Activated CD8-positive, alpha-beta T cell treated with anti-CD3 and anti-CD28 coated beads for 36 hours (primary cell): Measurements from ENCODE around the gene TXK. TPM values are rescaled to one million over a fixed set of nuclear protein-coding genes. Genes with fewer than 3 reads are reported as not detected.

Source experiments
- ATAC-seq: fragments of 200-7000 bp; cut with Tn5 transposase; one replicate; pipeline ENCODE4 v1.10.0; 2021; ENCODE audit warnings: mild to moderate bottlenecking, moderate library complexity
- CTCF ChIA-PET: fragments of 350-600 bp; sonication (Branson Sonifier 250); formaldehyde crosslinking; loops from one replicate; lab custom pipeline; 2021; ENCODE audit warnings: antibody characterized with exemption; lab: Charles Lee
- POLR2A ChIA-PET: fragments of 350-600 bp; sonication (Branson Sonifier 250); formaldehyde crosslinking; loops from one replicate; lab custom pipeline; 2021; ENCODE audit warnings: antibody characterized with exemption; lab: Charles Lee
- DNase-seq: peaks from one replicate; pipeline ENCODE4 v3.0.0-alpha.2; 2020
- H3K27ac Mint-ChIP-seq: one replicate; pipeline ENCODE4 v1.8.0; 2021; ENCODE audit warnings: mild to moderate bottlenecking, mixed read lengths
- H3K27me3 Mint-ChIP-seq: one replicate; pipeline ENCODE4 v1.8.0; 2021; ENCODE audit warnings: mixed read lengths
- H3K36me3 Mint-ChIP-seq: one replicate; pipeline ENCODE4 v1.8.0; 2021; ENCODE audit warnings: low read depth, mixed read lengths
- H3K4me1 Mint-ChIP-seq: one replicate; pipeline ENCODE4 v1.8.0; 2021; ENCODE audit warnings: low read depth, mixed read lengths
- H3K4me3 Mint-ChIP-seq: one replicate; pipeline ENCODE4 v1.8.0; 2021; ENCODE audit warnings: mild to moderate bottlenecking, moderate library complexity, mixed read lengths
- H3K9me3 Mint-ChIP-seq: one replicate; pipeline ENCODE4 v1.8.0; 2021; ENCODE audit warnings: mixed read lengths
- CTCF ChIP-seq: fragments of 200-600 bp; IDR thresholded peaks from one replicate; pipeline ENCODE4 v1.8.0; 2022; ENCODE audit warnings: antibody characterized with exemption, mild to moderate bottlenecking
- intact Hi-C: fragments of 100-400 bp; cut with micrococcal nuclease; formaldehyde crosslinking; loops from one replicate; pipeline ENCODE4 v1.10.0; 2022
- total RNA-seq, 2 experiments: library from RNA; stranded (reverse); gene quantifications; one replicate each; pipeline ENCODE4 v1.2.3, GENCODE V29; 2021

The TXK gene
- total RNA-seq, 2 experiments from 2014 or later: 20.6 to 23.5 TPM

- no peak for TF ChIP-seq CTCF
- DNase-seq (no peak), ATAC-seq (no peak)
- Mint-ChIP-seq H3K4me3 (no peak overlapping the region), H3K27ac (no peak overlapping the region), H3K27me3 (no peaks in the 10 kb centered on the region), H3K4me1 (peaks cover 69% of the 10 kb centered on the region), H3K36me3 (peaks cover 15% of the 10 kb centered on the region), H3K9me3 (peaks cover 6% of the 10 kb centered on the region)
- intact Hi-C loops: loop anchor here (2.0 to 5.0 kb wide), 2 partner anchors 14 to 55 kb away; no protein-coding TSS in a partner anchor
- CTCF ChIA-PET: interaction anchor here (0.9 to 9.5 kb wide), 9 partner anchors 8 to 81 kb away, joined by 3 to 90 read pairs (median 10); no protein-coding TSS in a partner anchor
- POLR2A ChIA-PET: interaction anchor here (0.7 to 1.2 kb wide), 2 partner anchors 15 to 16 kb away, joined by 3 to 5 read pairs; partner anchors contain the start of genes CNGA1 and NIPAL1
Measured at GRCh38 chr4:48032721-48033120, 101.3 kb downstream of the TXK start.

DNA sequence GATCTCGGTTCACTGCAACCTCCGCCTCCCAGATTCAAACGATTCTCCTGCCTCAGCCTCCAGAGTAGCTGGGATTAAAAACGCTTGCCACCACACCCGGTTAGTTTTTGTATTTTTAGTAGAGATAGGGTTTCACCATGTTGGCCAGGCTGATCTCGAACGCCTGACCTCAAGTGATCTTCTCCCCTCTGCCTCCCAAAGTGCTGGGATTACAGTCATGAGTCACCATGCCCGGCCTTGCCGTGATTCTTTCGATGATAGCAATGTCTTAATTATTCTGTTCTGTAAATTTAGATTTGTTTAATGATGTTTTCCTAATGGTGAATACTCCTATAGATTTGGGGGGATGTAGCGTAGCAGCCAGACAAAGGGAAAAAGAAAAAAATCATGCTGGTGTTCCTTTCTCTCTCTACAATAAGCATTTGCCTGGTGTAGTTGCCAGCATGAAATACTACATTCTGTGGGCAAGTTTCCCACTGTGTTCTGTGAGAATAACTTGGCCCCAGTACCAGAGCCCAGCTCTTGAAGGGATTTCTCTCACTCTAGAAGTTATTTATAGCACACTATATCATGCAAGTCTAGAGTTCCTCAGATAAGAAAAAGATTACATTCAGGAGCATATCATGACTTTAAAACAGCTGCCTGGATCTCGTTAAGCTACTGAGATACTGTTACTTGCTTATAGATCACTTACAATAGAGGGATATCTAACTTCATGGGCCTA, 102.1 kb downstream of the TXK start:
- no peaks in the 10 kb centered on the region for H3K27me3 Mint-ChIP-seq
- H3K36me3 Mint-ChIP-seq: peaks cover 15% of the 10 kb centered on the region
- intact Hi-C loops: loop anchor here (2.0 to 5.0 kb wide), 2 partner anchors 15 to 55 kb away; no protein-coding TSS in a partner anchor
- no peak for TF ChIP-seq CTCF
- H3K9me3 Mint-ChIP-seq: peaks cover 6% of the 10 kb centered on the region
- no peak overlapping the region for H3K27ac Mint-ChIP-seq
- ATAC-seq (no peak), DNase-seq (no peak)
- ChIA-PET POLR2A (interaction anchor here (0.7 to 1.2 kb wide), 2 partner anchors 15 to 16 kb away, joined by 3 to 5 read pairs; partner anchors contain the start of genes CNGA1 and NIPAL1), CTCF (interaction anchor here (0.9 to 9.5 kb wide), 9 partner anchors 13 to 106 kb away, joined by 3 to 90 read pairs (median 6); no protein-coding TSS in a partner anchor)
- no peak overlapping the region for H3K4me3 Mint-ChIP-seq
- H3K4me1 Mint-ChIP-seq: peaks cover 70% of the 10 kb centered on the region

DNA sequence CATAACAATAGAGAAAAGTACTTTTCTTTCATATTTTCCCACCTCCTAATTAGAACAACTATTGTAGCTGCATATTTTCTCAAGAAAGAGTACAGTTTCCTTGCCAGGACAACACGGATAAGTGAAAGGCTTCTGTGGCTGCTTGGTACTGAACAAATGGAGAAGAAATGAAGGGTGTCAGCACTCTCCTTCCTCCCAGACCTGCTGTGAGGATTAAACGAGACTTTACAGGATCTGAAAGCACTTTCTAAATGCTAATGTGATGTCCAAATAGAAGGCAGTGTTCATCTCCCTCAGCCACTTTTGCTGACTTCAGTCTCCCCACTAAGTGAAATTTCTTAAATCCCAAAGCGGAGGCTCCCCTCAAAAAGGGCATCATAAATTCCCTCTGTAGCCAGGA, 103.6 kb downstream of the TXK start:
- Mint-ChIP-seq H3K4me1 (peaks cover 58% of the 10 kb centered on the region), H3K4me3 (no peak overlapping the region), H3K36me3 (peaks cover 6% of the 10 kb centered on the region), H3K27ac (no peak overlapping the region), H3K9me3 (no peaks in the 10 kb centered on the region), H3K27me3 (no peaks in the 10 kb centered on the region)
- ATAC-seq (no peak), DNase-seq (no peak)
- no peak for TF ChIP-seq CTCF
- ChIA-PET CTCF (interaction anchor here (1.0 to 9.5 kb wide), 2 partner anchors 12 to 54 kb away, joined by 4 to 90 read pairs; no protein-coding TSS in a partner anchor), POLR2A (no interaction called here)
- intact Hi-C loops: loop anchor here (5.0 kb wide), 1 partner anchor 57 kb away; no protein-coding TSS in a partner anchor

DNA sequence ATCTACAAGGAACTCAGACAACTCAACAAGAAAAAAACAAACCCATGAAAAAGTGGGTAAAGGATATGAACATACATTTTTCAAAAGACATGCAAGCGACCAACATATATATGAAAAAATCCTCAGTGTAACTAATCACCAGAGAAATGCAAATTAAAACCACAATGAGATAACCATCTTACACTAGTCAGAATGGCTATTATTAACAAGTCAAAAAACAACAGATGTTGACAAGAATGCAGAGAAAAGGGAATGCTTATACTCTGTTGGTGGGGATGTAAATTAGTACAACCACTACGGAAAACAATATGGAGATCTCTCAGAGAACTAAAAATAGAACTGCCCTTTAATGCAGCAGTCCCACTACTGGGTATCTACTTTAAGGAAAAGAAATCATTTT, 105.4 kb downstream of the TXK start:
- Mint-ChIP-seq H3K4me3 (no peak overlapping the region), H3K27ac (no peak overlapping the region), H3K9me3 (no peaks in the 10 kb centered on the region), H3K36me3 (no peaks in the 10 kb centered on the region), H3K4me1 (peaks cover 42% of the 10 kb centered on the region), H3K27me3 (peaks cover 6% of the 10 kb centered on the region)
- POLR2A ChIA-PET: interaction anchor here (0.7 kb wide), 1 partner anchor 30 kb away, joined by 3 read pairs; no protein-coding TSS in a partner anchor
- ATAC-seq (no peak), DNase-seq (no peak)
- CTCF ChIA-PET: no interaction called here
- intact Hi-C loops: no loop called here
- TF ChIP-seq CTCF: no peak

GRCh38 chr4:48027653-48028052, 106.4 kb downstream of the TXK start:
- CTCF ChIA-PET: interaction anchor here (0.9 to 1.3 kb wide), 2 partner anchors 24 to 113 kb away, joined by 3 read pairs; no protein-coding TSS in a partner anchor
- no peak overlapping the region for H3K4me3 Mint-ChIP-seq
- no peak for TF ChIP-seq CTCF
- no peaks in the 10 kb centered on the region for H3K36me3 Mint-ChIP-seq
- ATAC-seq: peak; percentile 85
- no peak overlapping the region for H3K27ac Mint-ChIP-seq
- H3K9me3 Mint-ChIP-seq: no peaks in the 10 kb centered on the region
- H3K4me1 Mint-ChIP-seq: peaks cover 34% of the 10 kb centered on the region
- intact Hi-C loops: no loop called here
- POLR2A ChIA-PET: no interaction called here
- peaks cover 9% of the 10 kb centered on the region for H3K27me3 Mint-ChIP-seq
- DNase-seq: no peak
